ENCODE measurements around the gene HCRT.

HCRT gene

GRCh38 chr17:42171831-42172230 is 13.4 kb downstream of the HCRT start:
- DNase-seq: no peak
- no peaks in the 10 kb centered on the region for H3K9me3 ChIP-seq (replicated peaks; ENCODE audit: insufficient read depth, low read length)
- no peaks in the 10 kb centered on the region for H3K79me2 ChIP-seq (ENCODE audit: low read length)
- H3K27ac ChIP-seq (ENCODE audit: low read length): no peak overlapping the region
- H3K4me1 ChIP-seq (ENCODE audit: low read length): no peaks in the 10 kb centered on the region
- no peaks in the 10 kb centered on the region for H3K27me3 ChIP-seq (replicated peaks; ENCODE audit: insufficient read depth, low read length)
- no peak overlapping the region for H3K4me2 ChIP-seq (ENCODE audit: low read depth, low read length)
- no peaks in the 10 kb centered on the region for H3F3A ChIP-seq (ENCODE audit: insufficient read depth, low read length)
- no peaks in the 10 kb centered on the region for H3K36me3 ChIP-seq (replicated peaks; ENCODE audit: insufficient read depth, low read length)
- no peak overlapping the region for H3K4me3 ChIP-seq (ENCODE audit: low read length)
- no peaks in the 10 kb centered on the region for H4K20me1 ChIP-seq (ENCODE audit: insufficient read depth, low read length)
- H3K9me2 ChIP-seq (replicated peaks; ENCODE audit: insufficient read depth, low read length): no peaks in the 10 kb centered on the region
- no peak overlapping the region for H2AFZ ChIP-seq (ENCODE audit: low read length)
- TF ChIP-seq EZH2phosphoT487 (IDR thresholded peaks at IDR 0.05; ENCODE audit: low read length) (no peak), CTCF (IDR thresholded peaks at IDR 0.05; ENCODE audit: low read length) (no peak), EZH2 (optimal IDR thresholded peaks at IDR 0.05; ENCODE audit: low read depth, low read length) (no peak)
- H3K9ac ChIP-seq (ENCODE audit: low read length): no peak overlapping the region

GRCh38 chr17:42169351-42169750 is 15.9 kb downstream of the HCRT start:
- H3K4me1 ChIP-seq (ENCODE audit: low read length): no peaks in the 10 kb centered on the region
- no peak overlapping the region for H3K9ac ChIP-seq (ENCODE audit: low read length)
- no peaks in the 10 kb centered on the region for H4K20me1 ChIP-seq (ENCODE audit: insufficient read depth, low read length)
- DNase-seq: no peak
- H2AFZ ChIP-seq (ENCODE audit: low read length): no peak overlapping the region
- no peaks in the 10 kb centered on the region for H3K79me2 ChIP-seq (ENCODE audit: low read length)
- H3K4me2 ChIP-seq (ENCODE audit: low read depth, low read length): no peak overlapping the region
- H3K9me3 ChIP-seq (replicated peaks; ENCODE audit: insufficient read depth, low read length): no peaks in the 10 kb centered on the region
- no peaks in the 10 kb centered on the region for H3K36me3 ChIP-seq (replicated peaks; ENCODE audit: insufficient read depth, low read length)
- TF ChIP-seq EZH2 (optimal IDR thresholded peaks at IDR 0.05; ENCODE audit: low read depth, low read length) (no peak), EZH2phosphoT487 (IDR thresholded peaks at IDR 0.05; ENCODE audit: low read length) (no peak), CTCF (IDR thresholded peaks at IDR 0.05; ENCODE audit: low read length) (no peak)
- H3K9me2 ChIP-seq (replicated peaks; ENCODE audit: insufficient read depth, low read length): no peaks in the 10 kb centered on the region
- H3K27me3 ChIP-seq (replicated peaks; ENCODE audit: insufficient read depth, low read length): no peaks in the 10 kb centered on the region
- H3F3A ChIP-seq (ENCODE audit: insufficient read depth, low read length): no peaks in the 10 kb centered on the region
- no peak overlapping the region for H3K4me3 ChIP-seq (ENCODE audit: low read length)
- H3K27ac ChIP-seq (ENCODE audit: low read length): no peak overlapping the region

GRCh38 chr17:42167807-42168206 is 17.4 kb downstream of the HCRT start:
- H3K27ac ChIP-seq (ENCODE audit: low read length): no peak overlapping the region
- H3K4me3 ChIP-seq (ENCODE audit: low read length): no peak overlapping the region
- no peaks in the 10 kb centered on the region for H3K27me3 ChIP-seq (replicated peaks; ENCODE audit: insufficient read depth, low read length)
- H3K4me2 ChIP-seq (ENCODE audit: low read depth, low read length): no peak overlapping the region
- H3K79me2 ChIP-seq (ENCODE audit: low read length): no peaks in the 10 kb centered on the region
- H3K9me3 ChIP-seq (replicated peaks; ENCODE audit: insufficient read depth, low read length): no peaks in the 10 kb centered on the region
- no peaks in the 10 kb centered on the region for H3F3A ChIP-seq (ENCODE audit: insufficient read depth, low read length)
- no peaks in the 10 kb centered on the region for H3K9me2 ChIP-seq (replicated peaks; ENCODE audit: insufficient read depth, low read length)
- no peaks in the 10 kb centered on the region for H4K20me1 ChIP-seq (ENCODE audit: insufficient read depth, low read length)
- H2AFZ ChIP-seq (ENCODE audit: low read length): no peak overlapping the region
- H3K4me1 ChIP-seq (ENCODE audit: low read length): no peaks in the 10 kb centered on the region
- TF ChIP-seq EZH2phosphoT487 (IDR thresholded peaks at IDR 0.05; ENCODE audit: low read length): no peak
- no peak for TF ChIP-seq EZH2 (optimal IDR thresholded peaks at IDR 0.05; ENCODE audit: low read depth, low read length)
- TF ChIP-seq CTCF (IDR thresholded peaks at IDR 0.05; ENCODE audit: low read length): no peak
- no peak for DNase-seq
- H3K9ac ChIP-seq (ENCODE audit: low read length): no peak overlapping the region
- H3K36me3 ChIP-seq (replicated peaks; ENCODE audit: insufficient read depth, low read length): no peaks in the 10 kb centered on the region
